Activated T-helper 1 cell treated with Interleukin-2 at 50 U/mL for 16 hours (primary cell): ENCODE data around the gene ATF2.

ENCODE experiments used
- DNase-seq: peaks from one replicate; pipeline ENCODE4 v3.0.0-alpha.2; 2020; ENCODE audit warnings: low read depth

ATF2 gene

DNA sequence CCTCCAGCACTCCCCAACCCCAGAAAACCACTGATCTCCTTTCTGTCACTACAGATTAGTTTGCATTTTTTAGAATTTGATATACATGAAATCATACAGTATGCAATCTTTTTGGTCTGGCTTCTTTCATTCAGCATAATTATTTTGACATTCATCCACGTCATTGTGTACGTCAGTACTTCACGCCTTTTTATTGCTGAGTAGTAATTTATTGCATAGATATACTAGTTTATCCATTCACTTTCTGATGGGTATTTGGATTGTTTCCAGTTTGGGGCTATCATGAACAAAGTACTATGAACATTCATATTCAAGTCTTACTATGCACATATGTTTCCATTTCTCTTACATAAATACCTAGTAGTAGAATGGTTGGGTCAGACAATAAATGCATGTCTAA lies 142.8 kb downstream of the ATF2 start:
- DNase-seq = no peak

DNA sequence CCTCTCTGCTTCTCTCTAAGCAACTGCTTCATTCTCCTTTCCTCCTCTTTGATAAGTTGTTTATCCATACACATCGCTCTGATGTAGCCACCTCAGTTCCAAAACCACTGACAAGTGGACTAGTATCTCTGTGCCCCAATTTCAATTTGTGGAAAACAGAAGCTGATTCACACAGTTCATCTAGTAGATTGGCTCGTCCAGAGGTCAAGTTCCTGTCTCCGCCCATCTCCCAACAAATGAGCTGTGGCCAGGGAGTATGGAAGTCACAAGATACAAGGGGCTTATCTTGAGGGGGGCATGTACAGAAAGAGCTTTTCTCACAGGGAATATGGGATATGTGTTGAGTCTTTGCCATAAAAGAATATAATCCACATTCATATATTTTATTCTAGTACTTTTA lies 145.1 kb downstream of the ATF2 start:
- no peak for DNase-seq
